ENCODE results near the gene CCDC83. TPM values are rescaled to one million over a fixed set of nuclear protein-coding genes. Genes with fewer than 3 reads are reported as not detected.

The CCDC83 gene
- total RNA-seq, 6 donors from 2014 or later = not detected

- WGBS, 2 donors = 92 to 96% methylated on average over 1 of the region's 1 CpG
- TF ChIP-seq EP300 (IDR thresholded peaks at IDR 0.05) = no peak
- no peak for TF ChIP-seq POLR2A (IDR thresholded peaks at IDR 0.05)
- no peak for TF ChIP-seq POLR2AphosphoS5 (IDR thresholded peaks at IDR 0.05)
- TF ChIP-seq CTCF (IDR thresholded peaks at IDR 0.05) = no peak
- H3K4me1 ChIP-seq = peaks cover 0 to 5% (median 0%) of the 10 kb centered on the region in 4 donors
- ATAC-seq (ENCODE audit: low FRiP score in 2 of 2) (no peak), DNase-seq (no peak)
- no peak overlapping the region for H3K4me3 ChIP-seq
- H3K27ac ChIP-seq = no peak overlapping the region
- no peaks in the 10 kb centered on the region for H3K9me3 ChIP-seq
- no peaks in the 10 kb centered on the region for H3K36me3 ChIP-seq
- H3K27me3 ChIP-seq = no peaks in the 10 kb centered on the region
Measured at GRCh38 chr11:85937835-85938234, 82.7 kb downstream of the CCDC83 start.

GRCh38 chr11:85939099-85940015 lies 84.2 kb downstream of the CCDC83 start:
- Histone ChIP-seq H3K4me3 (no peak overlapping the region), H3K4me1 (peaks cover 0 to 5% (median 0%) of the 10 kb centered on the region in 4 donors), H3K27ac (no peak overlapping the region), H3K27me3 (no peaks in the 10 kb centered on the region), H3K36me3 (no peaks in the 10 kb centered on the region), H3K9me3 (no peaks in the 10 kb centered on the region)
- WGBS, 2 donors = 72 to 81% methylated on average over 4 of the region's 4 CpGs
- TF ChIP-seq POLR2AphosphoS5 (IDR thresholded peaks at IDR 0.05) (no peak), EP300 (IDR thresholded peaks at IDR 0.05) (no peak), CTCF (IDR thresholded peaks at IDR 0.05) (no peak), POLR2A (IDR thresholded peaks at IDR 0.05) (no peak)
- DNase-seq = no peak
- ATAC-seq (ENCODE audit: low FRiP score in 2 of 2) = no peak

- peak in 1 of 2 donors; percentile 67 for DNase-seq
- H3K4me3 ChIP-seq = no peak overlapping the region
- peak in 1 of 2 donors; percentile 85 for ATAC-seq (ENCODE audit: low FRiP score in 2 of 2)
- H3K27me3 ChIP-seq = no peaks in the 10 kb centered on the region
- 15 to 35% methylated on average over 5 to 6 of the region's 6 CpGs for WGBS, 2 donors
- H3K9me3 ChIP-seq = no peaks in the 10 kb centered on the region
- no peaks in the 10 kb centered on the region for H3K36me3 ChIP-seq
- TF ChIP-seq EP300 (IDR thresholded peaks at IDR 0.05) (no peak), CTCF (IDR thresholded peaks at IDR 0.05) (peak; percentile 55 to 71 (median 60))
- no peak overlapping the region for H3K27ac ChIP-seq
- peaks cover 0 to 13% (median 8%) of the 10 kb centered on the region in 4 donors for H3K4me1 ChIP-seq
Measured at GRCh38 chr11:85941380-85941973, 86.3 kb downstream of the CCDC83 start.

GRCh38 chr11:85945296-85945695 lies 90.1 kb downstream of the CCDC83 start:
- TF ChIP-seq POLR2AphosphoS5 (IDR thresholded peaks at IDR 0.05) = no peak
- TF ChIP-seq CTCF (IDR thresholded peaks at IDR 0.05) = no peak
- TF ChIP-seq POLR2A (IDR thresholded peaks at IDR 0.05) = no peak
- no peak for TF ChIP-seq EP300 (IDR thresholded peaks at IDR 0.05)
- ATAC-seq (ENCODE audit: low FRiP score in 2 of 2) = no peak

More at GRCh38 chr11:85945296-85945695, 90.1 kb downstream of the CCDC83 start:
- Histone ChIP-seq H3K27me3 (no peaks in the 10 kb centered on the region), H3K4me1 (peaks cover 25 to 40% (median 30%) of the 10 kb centered on the region in 4 donors), H3K9me3 (no peaks in the 10 kb centered on the region), H3K27ac (no peak overlapping the region), H3K36me3 (no peaks in the 10 kb centered on the region), H3K4me3 (no peak overlapping the region)
- 89 to 100% methylated on average over 2 of the region's 2 CpGs for WGBS, 2 donors
- DNase-seq = no peak
